ENCODE measurements around the gene SLC6A15. TPM values are rescaled to one million over a fixed set of nuclear protein-coding genes. Genes with fewer than 3 reads are reported as not detected.

The SLC6A15 gene
- total RNA-seq, 2 donors from 2014 or later = 0.45 to 0.58 TPM

GRCh38 chr12:84888861-84889260 lies 23.7 kb downstream of the SLC6A15 start:
- ATAC-seq (no peak), DNase-seq (no peak)
- intact Hi-C loops (cut with DNase I, micrococcal nuclease) = loop anchor here in 1 of 2 donors (10.0 kb wide), 1 partner anchor 136 kb away; no protein-coding TSS in a partner anchor

GRCh38 chr12:84877340-84877739 lies 35.3 kb downstream of the SLC6A15 start:
- no peak for ATAC-seq
- no peak for DNase-seq
- intact Hi-C loops (cut with DNase I, micrococcal nuclease) = loop anchor here in 1 of 2 donors (2.0 to 10.0 kb wide), 2 partner anchors 151 to 177 kb away; no protein-coding TSS in a partner anchor

- intact Hi-C loops (cut with DNase I, micrococcal nuclease) = loop anchor here in 1 of 2 donors (10.0 kb wide), 1 partner anchor 180 kb away; no protein-coding TSS in a partner anchor
- DNase-seq = no peak
- ATAC-seq = no peak
These were observed 37.4 kb downstream of the SLC6A15 start for GRCh38 chr12:84875241-84875640.

GRCh38 chr12:84874825-84875139 lies 37.8 kb downstream of the SLC6A15 start:
- ATAC-seq (no peak), DNase-seq (no peak)
- intact Hi-C loops (cut with DNase I, micrococcal nuclease) = loop anchor here in 1 of 2 donors (10.0 kb wide), 1 partner anchor 180 kb away; no protein-coding TSS in a partner anchor

- ATAC-seq = peak; percentile 67
- no peak for DNase-seq
- intact Hi-C loops (cut with DNase I, micrococcal nuclease) = loop anchor here in 1 of 2 donors (10.0 kb wide), 1 partner anchor 181 kb away; no protein-coding TSS in a partner anchor
These were observed 38.3 kb downstream of the SLC6A15 start for GRCh38 chr12:84874125-84874824.

- no peak for ATAC-seq
- intact Hi-C loops (cut with DNase I, micrococcal nuclease) = no loop called here
- no peak for DNase-seq
These were observed 50.4 kb downstream of the SLC6A15 start for GRCh38 chr12:84862186-84862585.

- intact Hi-C loops (cut with DNase I, micrococcal nuclease) = no loop called here
- DNase-seq (no peak), ATAC-seq (no peak)
These were observed 51.9 kb downstream of the SLC6A15 start for GRCh38 chr12:84860718-84861117.

GRCh38 chr12:84858796-84859195 lies 53.8 kb downstream of the SLC6A15 start:
- intact Hi-C loops (cut with DNase I, micrococcal nuclease) = no loop called here
- no peak for ATAC-seq

GRCh38 chr12:84857525-84858208 lies 54.9 kb downstream of the SLC6A15 start:
- intact Hi-C loops (cut with DNase I, micrococcal nuclease) = no loop called here
- no peak for ATAC-seq
- no peak for DNase-seq

More at GRCh38 chr12:84858796-84859195, 53.8 kb downstream of the SLC6A15 start:
- no peak for DNase-seq

- ATAC-seq (no peak), DNase-seq (no peak)
- intact Hi-C loops (cut with DNase I, micrococcal nuclease) = no loop called here
These were observed 56.3 kb downstream of the SLC6A15 start for GRCh38 chr12:84856156-84856900.

GRCh38 chr12:84843593-84844144 lies 68.9 kb downstream of the SLC6A15 start:
- no peak for ATAC-seq
- intact Hi-C loops (cut with DNase I, micrococcal nuclease) = no loop called here
- no peak for DNase-seq

GRCh38 chr12:84842406-84843013 lies 70.1 kb downstream of the SLC6A15 start:
- intact Hi-C loops (cut with DNase I, micrococcal nuclease) = no loop called here
- ATAC-seq (no peak), DNase-seq (no peak)

GRCh38 chr12:84841591-84841990 lies 71.0 kb downstream of the SLC6A15 start:
- ATAC-seq (no peak), DNase-seq (no peak)
- intact Hi-C loops (cut with DNase I, micrococcal nuclease) = no loop called here

- intact Hi-C loops (cut with DNase I, micrococcal nuclease) = no loop called here
- no peak for ATAC-seq
- no peak for DNase-seq
These were observed 72.2 kb downstream of the SLC6A15 start for GRCh38 chr12:84840356-84840755.

- intact Hi-C loops (cut with DNase I, micrococcal nuclease) = no loop called here
- DNase-seq (no peak), ATAC-seq (no peak)
These were observed 85.7 kb downstream of the SLC6A15 start for GRCh38 chr12:84826925-84827324.

- DNase-seq (no peak), ATAC-seq (no peak)
These were observed 87.5 kb downstream of the SLC6A15 start for GRCh38 chr12:84825149-84825548.

GRCh38 chr12:84822525-84822924 lies 90.1 kb downstream of the SLC6A15 start:
- DNase-seq (no peak), ATAC-seq (no peak)
- intact Hi-C loops (cut with DNase I, micrococcal nuclease) = no loop called here

More at GRCh38 chr12:84825149-84825548, 87.5 kb downstream of the SLC6A15 start:
- intact Hi-C loops (cut with DNase I, micrococcal nuclease) = no loop called here

- intact Hi-C loops (cut with DNase I, micrococcal nuclease) = no loop called here
- DNase-seq (no peak), ATAC-seq (no peak)
These were observed 95.5 kb downstream of the SLC6A15 start for GRCh38 chr12:84816916-84817695.

All from left colon (tissue), 2 donors.